WTC11 (cell line): ENCODE results near the gene SMOC1. TPM values are rescaled to one million over a fixed set of nuclear protein-coding genes. Genes with fewer than 3 reads are reported as not detected.

Experiments
- ATAC-seq: fragments of 200-7000 bp; cut with Tn5 transposase; 2 replicates; pipeline ENCODE4 v1.10.0; 2021; ENCODE audit warnings: mild to moderate bottlenecking, moderate library complexity
- CTCF ChIA-PET: fragments of 300-600 bp; sonication (Branson Sonifier 250); formaldehyde crosslinking; loops from one replicate; lab custom pipeline; 2021; ENCODE audit warnings: antibody characterized with exemption; lab: Charles Lee
- POLR2A ChIA-PET: fragments of 350-600 bp; sonication (Branson Sonifier 250); formaldehyde crosslinking; loops from one replicate; lab custom pipeline; 2021; ENCODE audit warnings: antibody characterized with exemption; lab: Charles Lee
- DNase-seq: peaks from one replicate; pipeline ENCODE4 v3.0.0; 2021; ENCODE audit warnings: low spot score
- H3K27ac Mint-ChIP-seq: 2 replicates; pipeline ENCODE4 v1.8.0; 2021; ENCODE audit warnings: mixed read lengths
- H3K27me3 Mint-ChIP-seq: 2 replicates; pipeline ENCODE4 v1.8.0; 2021; ENCODE audit warnings: low read depth, mild to moderate bottlenecking, moderate library complexity, mixed read lengths
- H3K36me3 Mint-ChIP-seq: 2 replicates; pipeline ENCODE4 v1.8.0; 2021; ENCODE audit warnings: mixed read lengths
- H3K4me1 Mint-ChIP-seq: 2 replicates; pipeline ENCODE4 v1.8.0; 2022; ENCODE audit warnings: mixed read lengths
- H3K4me3 Mint-ChIP-seq: 2 replicates; pipeline ENCODE4 v1.8.0; 2021; ENCODE audit warnings: mild to moderate bottlenecking, moderate library complexity, mixed read lengths
- H3K9me3 Mint-ChIP-seq: 2 replicates; pipeline ENCODE4 v1.8.0; 2021; ENCODE audit warnings: mixed read lengths
- ATF1 ChIP-seq: sonication (generic); formaldehyde crosslinking; IDR thresholded peaks from 2 replicates; pipeline ENCODE4 v1.8.1; 2023; ENCODE audit warnings: mild to moderate bottlenecking, moderate library complexity, missing genetic modification reagents
- ATF2 ChIP-seq: sonication (generic); formaldehyde crosslinking; IDR thresholded peaks from 2 replicates; pipeline ENCODE4 v1.8.1; 2022; ENCODE audit warnings: low read depth, missing genetic modification reagents, borderline replicate concordance
- FOXJ3 ChIP-seq: sonication (generic); formaldehyde crosslinking; IDR thresholded peaks from 2 replicates; pipeline ENCODE4 v1.9.0; 2021; ENCODE audit warnings: missing genetic modification reagents, mild to moderate bottlenecking, borderline replicate concordance
- FOXP4 ChIP-seq: sonication (generic); formaldehyde crosslinking; IDR thresholded peaks from 2 replicates; pipeline ENCODE4 v1.8.0; 2022; ENCODE audit warnings: mild to moderate bottlenecking, missing genetic modification reagents
- HMGXB4 ChIP-seq: sonication (generic); formaldehyde crosslinking; IDR thresholded peaks from 2 replicates; pipeline ENCODE4 v1.8.1; 2023; ENCODE audit warnings: mild to moderate bottlenecking, moderate library complexity, missing genetic modification reagents
- JAZF1 ChIP-seq: fragments of 250-450 bp; sonication (Bioruptor Pico); IDR thresholded peaks from 2 replicates; pipeline ENCODE4 v1.9.0; 2021; ENCODE audit warnings: moderate library complexity, mild to moderate bottlenecking, inconsistent platforms
- MXD4 ChIP-seq: fragments of 250-450 bp; sonication (Bioruptor Pico); IDR thresholded peaks from 2 replicates; pipeline ENCODE4 v1.8.0; 2021; ENCODE audit warnings: mild to moderate bottlenecking, moderate library complexity, borderline replicate concordance
- NFE2L1 ChIP-seq: sonication (generic); formaldehyde crosslinking; IDR thresholded peaks from 2 replicates; pipeline ENCODE4 v1.8.1; 2023; ENCODE audit warnings: missing genetic modification reagents
- SMAD3 ChIP-seq: sonication (generic); formaldehyde crosslinking; IDR thresholded peaks from 2 replicates; pipeline ENCODE4 v1.8.0; 2022; ENCODE audit warnings: missing genetic modification reagents, mild to moderate bottlenecking, borderline replicate concordance
- TEAD1 ChIP-seq: sonication (generic); formaldehyde crosslinking; IDR thresholded peaks from 2 replicates; pipeline ENCODE4 v1.8.0; 2022; ENCODE audit warnings: mild to moderate bottlenecking, missing genetic modification reagents
- TEAD4 ChIP-seq: sonication (generic); formaldehyde crosslinking; IDR thresholded peaks from 2 replicates; pipeline ENCODE4 v1.8.0; 2022; ENCODE audit warnings: mild to moderate bottlenecking, missing genetic modification reagents
- ZNF232 ChIP-seq: sonication (generic); formaldehyde crosslinking; IDR thresholded peaks from 2 replicates; pipeline ENCODE4 v1.8.0; 2022; ENCODE audit warnings: mild to moderate bottlenecking, missing genetic modification reagents
- ZNF416 ChIP-seq: fragments of 250-450 bp; sonication (Bioruptor Pico); IDR thresholded peaks from 2 replicates; pipeline ENCODE4 v1.9.0; 2021; ENCODE audit warnings: mild to moderate bottlenecking, inconsistent platforms
- ZNF423 ChIP-seq: fragments of 250-450 bp; sonication (Bioruptor Pico); IDR thresholded peaks from 2 replicates; pipeline ENCODE4 v2.1.2; 2022; ENCODE audit warnings: mild to moderate bottlenecking, moderate library complexity
- ZNF532 ChIP-seq: fragments of 250-450 bp; sonication (Bioruptor Pico); IDR thresholded peaks from 2 replicates; pipeline ENCODE4 v1.9.0; 2021; ENCODE audit warnings: mild to moderate bottlenecking, borderline replicate concordance
- total RNA-seq: library from RNA; stranded (reverse); gene quantifications from 3 replicates; pipeline ENCODE4 v1.2.3, GENCODE V29; 2021
- TF ChIP-seq, protein P1 (sequence below): sonication (generic); formaldehyde crosslinking; IDR thresholded peaks from 2 replicates; pipeline ENCODE4 v1.8.0; 2023; ENCODE audit warnings: mild to moderate bottlenecking, missing genetic modification reagents
- TF ChIP-seq, protein P2 (sequence below): sonication (generic); formaldehyde crosslinking; IDR thresholded peaks from 2 replicates; pipeline ENCODE4 v1.8.1; 2022; ENCODE audit warnings: mild to moderate bottlenecking, missing genetic modification reagents, moderate library complexity, borderline replicate concordance

The SMOC1 gene
- total RNA-seq, 1 experiment from 2014 or later = 1.1 TPM

DNA sequence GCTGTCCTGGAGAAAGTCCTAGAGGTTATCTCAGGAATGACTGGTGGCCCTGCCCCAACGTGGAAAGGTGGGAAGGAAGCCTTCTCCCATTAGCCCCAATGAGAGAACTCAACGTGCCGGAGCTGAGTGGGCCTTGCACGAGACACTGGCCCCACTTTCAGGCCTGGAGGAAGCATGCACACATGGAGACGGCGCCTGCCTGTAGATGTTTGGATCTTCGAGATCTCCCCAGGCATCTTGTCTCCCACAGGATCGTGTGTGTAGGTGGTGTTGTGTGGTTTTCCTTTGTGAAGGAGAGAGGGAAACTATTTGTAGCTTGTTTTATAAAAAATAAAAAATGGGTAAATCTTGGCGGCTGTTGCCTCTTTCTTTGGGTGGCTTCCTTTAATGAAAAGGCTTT is 152.8 kb downstream of the SMOC1 start (continued):
- TF ChIP-seq ATF2 (CRISPR knock-in tag) (no peak), ZNF232 (CRISPR knock-in tag) (no peak), ATF1 (CRISPR knock-in tag) (no peak), MXD4 (CRISPR knock-in tag) (no peak), FOXJ3 (no peak), ZNF423 (CRISPR knock-in tag) (no peak), ZNF532 (CRISPR knock-in tag) (no peak), NFE2L1 (CRISPR knock-in tag) (no peak), FOXP4 (CRISPR knock-in tag) (no peak), SMAD3 (CRISPR knock-in tag) (no peak), JAZF1 (CRISPR knock-in tag) (no peak), HMGXB4 (no peak)
- TF ChIP-seq, all 79 proteins: peak for 0

GRCh38 chr14:70032447-70032846 is 153.2 kb downstream of the SMOC1 start:
- DNase-seq = peak; percentile 49
- no peak for TF ChIP-seq ZNF416 (CRISPR knock-in tag)
- no peak for TF ChIP-seq SMAD3 (CRISPR knock-in tag)
- TF ChIP-seq TEAD4 = peak; percentile 68; the same call in 1 of the 2 replicates
- no peak for TF ChIP-seq ATF1 (CRISPR knock-in tag)
- no peak for TF ChIP-seq ATF2 (CRISPR knock-in tag)
- TF ChIP-seq TEAD1 (CRISPR knock-in tag) = peak; percentile 71; the same call in 1 of the 2 replicates
- TF ChIP-seq, protein P1, sequence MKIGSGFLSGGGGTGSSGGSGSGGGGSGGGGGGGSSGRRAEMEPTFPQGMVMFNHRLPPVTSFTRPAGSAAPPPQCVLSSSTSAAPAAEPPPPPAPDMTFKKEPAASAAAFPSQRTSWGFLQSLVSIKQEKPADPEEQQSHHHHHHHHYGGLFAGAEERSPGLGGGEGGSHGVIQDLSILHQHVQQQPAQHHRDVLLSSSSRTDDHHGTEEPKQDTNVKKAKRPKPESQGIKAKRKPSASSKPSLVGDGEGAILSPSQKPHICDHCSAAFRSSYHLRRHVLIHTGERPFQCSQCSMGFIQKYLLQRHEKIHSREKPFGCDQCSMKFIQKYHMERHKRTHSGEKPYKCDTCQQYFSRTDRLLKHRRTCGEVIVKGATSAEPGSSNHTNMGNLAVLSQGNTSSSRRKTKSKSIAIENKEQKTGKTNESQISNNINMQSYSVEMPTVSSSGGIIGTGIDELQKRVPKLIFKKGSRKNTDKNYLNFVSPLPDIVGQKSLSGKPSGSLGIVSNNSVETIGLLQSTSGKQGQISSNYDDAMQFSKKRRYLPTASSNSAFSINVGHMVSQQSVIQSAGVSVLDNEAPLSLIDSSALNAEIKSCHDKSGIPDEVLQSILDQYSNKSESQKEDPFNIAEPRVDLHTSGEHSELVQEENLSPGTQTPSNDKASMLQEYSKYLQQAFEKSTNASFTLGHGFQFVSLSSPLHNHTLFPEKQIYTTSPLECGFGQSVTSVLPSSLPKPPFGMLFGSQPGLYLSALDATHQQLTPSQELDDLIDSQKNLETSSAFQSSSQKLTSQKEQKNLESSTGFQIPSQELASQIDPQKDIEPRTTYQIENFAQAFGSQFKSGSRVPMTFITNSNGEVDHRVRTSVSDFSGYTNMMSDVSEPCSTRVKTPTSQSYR = 0 out of 2 replicates have a peak, but pooled peaks have one; percentile 36
- TF ChIP-seq HMGXB4 = no peak
- TF ChIP-seq, protein P2, sequence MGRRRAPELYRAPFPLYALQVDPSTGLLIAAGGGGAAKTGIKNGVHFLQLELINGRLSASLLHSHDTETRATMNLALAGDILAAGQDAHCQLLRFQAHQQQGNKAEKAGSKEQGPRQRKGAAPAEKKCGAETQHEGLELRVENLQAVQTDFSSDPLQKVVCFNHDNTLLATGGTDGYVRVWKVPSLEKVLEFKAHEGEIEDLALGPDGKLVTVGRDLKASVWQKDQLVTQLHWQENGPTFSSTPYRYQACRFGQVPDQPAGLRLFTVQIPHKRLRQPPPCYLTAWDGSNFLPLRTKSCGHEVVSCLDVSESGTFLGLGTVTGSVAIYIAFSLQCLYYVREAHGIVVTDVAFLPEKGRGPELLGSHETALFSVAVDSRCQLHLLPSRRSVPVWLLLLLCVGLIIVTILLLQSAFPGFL (CRISPR knock-in tag) = no peak
- POLR2A ChIA-PET = no interaction called here
- CTCF ChIA-PET = interaction anchor here (1.1 to 2.2 kb wide), 7 partner anchors 13 to 285 kb away, joined by 3 to 14 read pairs (median 4); no protein-coding TSS in a partner anchor
- no peaks in the 10 kb centered on the region for H3K9me3 Mint-ChIP-seq
- no peaks in the 10 kb centered on the region; the same call in 1 of the 2 replicates for H3K27me3 Mint-ChIP-seq
- no peak overlapping the region for H3K27ac Mint-ChIP-seq
- no peak overlapping the region for H3K4me3 Mint-ChIP-seq
- peak; percentile 81 for ATAC-seq
- no peaks in the 10 kb centered on the region for H3K36me3 Mint-ChIP-seq
- H3K4me1 Mint-ChIP-seq = peaks cover 17% of the 10 kb centered on the region
